K562 (cell line): Measurements from ENCODE around the gene TMEM63C. TPM values are rescaled to one million over a fixed set of nuclear protein-coding genes. Genes with fewer than 3 reads are reported as not detected.

ENCODE experiments used
- ATAC-seq: fragments of 200-7000 bp; cut with Tn5 transposase; 3 replicates; pipeline ENCODE4 v1.9.1; 2020; ENCODE audit warnings: moderate library complexity
- BruUV-seq: library from RNA; stranded (reverse); fragments of 400-500 nt; replicated peaks from 2 replicates; lab custom pipeline; 2021; lab: Mats Ljungman, UMichigan
- CTCF ChIA-PET: fragments of 300-600 bp; formaldehyde crosslinking; extraction: SDS; loops from one replicate; lab custom pipeline; 2021; ENCODE audit warnings: low intra/inter-chr PET ratio; lab: Yijun Ruan, JAX
- POLR2A ChIA-PET: fragments of 300-600, 350-650 bp; sonication (Branson Sonifier 250); formaldehyde crosslinking; extraction: SDS; loops from one replicate; lab custom pipeline; 2021; ENCODE audit warnings: antibody characterized with exemption, inconsistent platforms; lab: Yijun Ruan, JAX
- DNase-seq, 4 experiments: peaks; one replicate each; pipeline versions ENCODE4 v3.0.0 to v3.0.0-alpha.2; 2011 to 2018; ENCODE audit warnings: low spot score in 3 of 4, mixed read lengths in 3 of 4; ENCODE audit errors: extremely low read depth in 1 of 4
- FAIRE-seq: peaks from 2 replicates; lab custom pipeline; 2011; peaks lifted over from hg19 to GRCh38; lab: Jason Lieb, UNC
- H2AFZ ChIP-seq: 2 replicates; pipeline ENCODE4 v1.6.0; 2011; ENCODE audit warnings: low read depth, low read length, control low read depth, inconsistent platforms
- H3K27ac ChIP-seq: fragments of 200-600 bp; 3 replicates; pipeline ENCODE4 v1.8.0; 2011; ENCODE audit warnings: low read depth, mild to moderate bottlenecking, control low read depth, inconsistent platforms, low read length, moderate library complexity, mixed read lengths; ENCODE audit errors: extremely low read depth
- H3K27me3 ChIP-seq, 2 experiments: fragments of 300-600 bp in 1 of 2; 2 replicates in 1 of 2; 3 replicates in 1 of 2; pipeline versions ENCODE4 v1.6.0 to v1.8.0; 2011; ENCODE audit warnings: inconsistent platforms in 2 of 2, low read length in 2 of 2, mild to moderate bottlenecking in 1 of 2, mixed read lengths in 1 of 2, moderate library complexity in 1 of 2; ENCODE audit not compliant: control insufficient read depth in 2 of 2, insufficient read depth in 2 of 2
- H3K36me3 ChIP-seq: fragments of 300-600 bp; 3 replicates; pipeline ENCODE4 v1.8.0; 2011; ENCODE audit warnings: mild to moderate bottlenecking, low read length, inconsistent platforms; ENCODE audit not compliant: control insufficient read depth, insufficient read depth
- H3K4me1 ChIP-seq, 2 experiments: fragments of 200-600 bp in 1 of 2; replicated peaks in 1 of 2; 2 replicates in 1 of 2; 3 replicates in 1 of 2; pipeline versions ENCODE4 v1.5.1 to v1.8.0; 2011; ENCODE audit warnings: inconsistent platforms in 2 of 2, low read length in 2 of 2, mild to moderate bottlenecking in 1 of 2, mixed read lengths in 1 of 2, moderate library complexity in 1 of 2; ENCODE audit not compliant: control insufficient read depth in 2 of 2, insufficient read depth in 2 of 2
- H3K4me2 ChIP-seq: 2 replicates; pipeline ENCODE4 v1.6.1; 2011; ENCODE audit warnings: low read length, control low read depth, inconsistent platforms, mixed read lengths; ENCODE audit not compliant: insufficient read depth
- H3K4me3 ChIP-seq: fragments of 200-600 bp; sonication (generic), shearing (Covaris generic); 2 replicates; pipeline ENCODE4 v1.5.1; 2016; ENCODE audit warnings: control low read depth, inconsistent platforms
- H3K79me2 ChIP-seq: fragments of 200-600 bp; 3 replicates; pipeline ENCODE4 v1.8.0; 2011; ENCODE audit warnings: low read length, inconsistent platforms; ENCODE audit not compliant: control insufficient read depth, insufficient read depth
- H3K9ac ChIP-seq, 2 experiments: 2 replicates each; pipeline versions ENCODE4 v1.6.0 to v1.6.1; 2011; ENCODE audit warnings: low read depth in 2 of 2, low read length in 2 of 2, control low read depth in 1 of 2, inconsistent platforms in 1 of 2, mild to moderate bottlenecking in 1 of 2, mixed read lengths in 1 of 2; ENCODE audit not compliant: insufficient read depth in 1 of 2
- H3K9me1 ChIP-seq: one replicate; pipeline ENCODE4 v1.6.0; 2011; ENCODE audit warnings: inconsistent platforms, mild to moderate bottlenecking, low read length, moderate library complexity; ENCODE audit not compliant: control insufficient read depth, insufficient read depth
- H3K9me3 ChIP-seq: replicated peaks from 2 replicates; pipeline ENCODE4 v1.5.1; 2011; ENCODE audit warnings: low read depth, low read length, inconsistent platforms; ENCODE audit not compliant: control insufficient read depth, insufficient read depth
- H4K20me1 ChIP-seq: replicated peaks from 2 replicates; pipeline ENCODE4 v1.6.1; 2011; ENCODE audit warnings: low read length, inconsistent platforms, mixed read lengths; ENCODE audit not compliant: control insufficient read depth, insufficient read depth
- HNRNPLL ChIP-seq: fragments of 200-400 bp; formaldehyde crosslinking; IDR thresholded peaks from 2 replicates; pipeline ENCODE4 v1.6.1; 2017; ENCODE audit warnings: low read length, low read depth, mild to moderate bottlenecking; ENCODE audit not compliant: poor library complexity, severe bottlenecking
- ZBTB17 ChIP-seq: fragments of 450-650 bp; formaldehyde crosslinking; IDR thresholded peaks from 2 replicates; pipeline ENCODE4 v1.4.0; 2020; ENCODE audit warnings: mild to moderate bottlenecking
- ZNF668 ChIP-seq: fragments of 250-450 bp; sonication (Bioruptor Pico); IDR thresholded peaks from 2 replicates; pipeline ENCODE4 v1.8.0; 2022; ENCODE audit warnings: mild to moderate bottlenecking, inconsistent platforms
- ZNF76 ChIP-seq: fragments of 250-450 bp; sonication (Bioruptor Pico); IDR thresholded peaks from 2 replicates; pipeline ENCODE4 v1.4.0; 2020; ENCODE audit warnings: mild to moderate bottlenecking, moderate library complexity, borderline replicate concordance
- WGBS: fragments of 100-300 bp; shearing (Covaris generic); methylation state at CpG from one replicate; pipeline ENCODE4 v1.1.6; 2016; ENCODE audit warnings: low coverage, mixed read lengths; ENCODE audit not compliant: insufficient coverage; ENCODE audit errors: missing lambda C conversion rate; 5-methylcytosine and 5-hydroxymethylcytosine counted together
- in situ Hi-C: fragments of 300-500 bp; cut with MboI; formaldehyde crosslinking; loops from 4 replicates; pipeline ENCODE4 v1.15.0; 2018; ENCODE audit warnings: inconsistent platforms, mixed read lengths
- intact Hi-C: fragments of 100-400 bp; cut with micrococcal nuclease; formaldehyde crosslinking; loops from 2 replicates; pipeline ENCODE4 v1.14.2; 2022
- polyA plus RNA-seq, 8 experiments: library from polyadenylated mRNA; depleted of rRNA in 4 of 8; stranded (reverse) in 5 of 8; unstranded in 3 of 8; fragments of >200 nt; fragmentation: Nextera tagmentation in 2 of 8; fragmentation: Illumina TruSeq in 1 of 8; extraction: Ambion mirVana in 2 of 8; extraction: Trizol in 1 of 8; gene quantifications; 2 replicates each; pipeline versions ENCODE4 v1.2.1 to v1.2.3, GENCODE V29; 2011 to 2014; ENCODE audit warnings: inconsistent platforms in 1 of 8, missing spikeins in 1 of 8
- total RNA-seq, 7 experiments: library from RNA; depleted of rRNA in 6 of 7; stranded (reverse); fragments of >200 nt in 6 of 7; fragmentation: Illumina TruSeq in 2 of 7; extraction: Trizol in 2 of 7; gene quantifications; 2 replicates each; pipeline versions ENCODE4 v1.2.1 to v1.2.3, GENCODE V29; 2011 to 2021; ENCODE audit warnings: low replicate concordance in 1 of 7
- TF ChIP-seq, protein P1 (sequence below): fragments of 450-650 bp; IDR thresholded peaks from 2 replicates; pipeline ENCODE4 v1.6.1; 2017; ENCODE audit warnings: mild to moderate bottlenecking, moderate library complexity
- TF ChIP-seq, protein P2 (sequence below): fragments of 450-650 bp; IDR thresholded peaks from 2 replicates; pipeline ENCODE4 v1.6.1; 2016; ENCODE audit warnings: low read depth

Gene TMEM63C
- total and polyA plus RNA-seq, 9 of the 15 experiments (the other 6 are each of a cell fraction or from before 2014, with no cell fraction given): 0.07 TPM; not detected in 8

DNA sequence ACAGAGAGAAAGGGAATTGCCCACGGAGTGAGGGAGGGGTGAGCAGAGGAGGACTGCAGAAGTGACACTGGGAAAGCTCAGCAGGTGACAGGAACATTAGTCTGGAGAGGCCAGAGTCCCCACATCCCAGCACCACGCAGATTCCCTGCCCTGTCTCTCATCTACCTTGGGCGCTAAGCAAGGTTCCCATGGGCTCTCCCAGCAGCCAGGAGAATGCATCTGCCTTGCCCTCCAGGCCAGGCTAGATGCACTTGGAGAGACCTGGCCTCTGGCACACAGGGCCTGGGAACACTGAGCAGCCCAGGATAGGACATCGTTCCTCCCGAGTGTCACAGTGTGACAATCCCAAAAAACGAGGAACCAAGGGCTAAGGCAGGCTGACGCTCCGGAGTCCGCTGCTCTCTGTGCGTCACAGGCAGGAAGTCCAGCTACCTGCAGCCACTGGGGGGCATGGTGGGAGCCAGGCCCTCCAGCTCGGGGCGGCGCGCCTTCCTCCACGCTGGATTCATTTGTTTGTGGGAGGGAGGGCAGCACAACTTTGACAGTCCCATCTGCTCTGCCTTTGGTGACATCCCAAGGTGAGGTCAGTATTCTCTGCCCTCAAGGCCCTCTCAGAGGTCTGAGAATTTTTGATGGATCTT is 94.8 kb downstream of the TMEM63C start:
- no peaks in the 10 kb centered on the region; the same call in 2 of the 3 replicates for H3K36me3 ChIP-seq
- no peak overlapping the region for H3K9ac ChIP-seq
- BruUV-seq: no TSS peak
- no peaks in the 10 kb centered on the region for H3K9me1 ChIP-seq
- ATAC-seq: no peak
- H3K79me2 ChIP-seq: no peaks in the 10 kb centered on the region
- POLR2A ChIA-PET: interaction anchor here (1.2 kb wide), 1 partner anchor 8 kb away, joined by 5 read pairs; no protein-coding TSS in a partner anchor
- no peak for FAIRE-seq
- no peaks in the 10 kb centered on the region for H3K27me3 ChIP-seq
- H2AFZ ChIP-seq: no peak overlapping the region
- DNase-seq: no peak
- no peaks in the 10 kb centered on the region for H4K20me1 ChIP-seq
- 49% methylated on average over 7 of the region's 15 CpGs for WGBS
- in situ Hi-C loops: no loop called here
- H3K4me2 ChIP-seq: no peak overlapping the region
- intact Hi-C loops: no loop called here
- H3K4me1 ChIP-seq: peaks cover 0 to under 1% of the 10 kb centered on the region in 2 experiments; a peak in 1 of 5 replicates
- no peak overlapping the region for H3K27ac ChIP-seq
- no peak overlapping the region for H3K4me3 ChIP-seq
- H3K9me3 ChIP-seq: no peaks in the 10 kb centered on the region
- TF ChIP-seq ZNF76 (CRISPR knock-in tag) (no peak), ZBTB17 (CRISPR knock-in tag) (no peak), ZNF668 (CRISPR knock-in tag) (no peak), HNRNPLL (no peak)
- TF ChIP-seq, protein P1, sequence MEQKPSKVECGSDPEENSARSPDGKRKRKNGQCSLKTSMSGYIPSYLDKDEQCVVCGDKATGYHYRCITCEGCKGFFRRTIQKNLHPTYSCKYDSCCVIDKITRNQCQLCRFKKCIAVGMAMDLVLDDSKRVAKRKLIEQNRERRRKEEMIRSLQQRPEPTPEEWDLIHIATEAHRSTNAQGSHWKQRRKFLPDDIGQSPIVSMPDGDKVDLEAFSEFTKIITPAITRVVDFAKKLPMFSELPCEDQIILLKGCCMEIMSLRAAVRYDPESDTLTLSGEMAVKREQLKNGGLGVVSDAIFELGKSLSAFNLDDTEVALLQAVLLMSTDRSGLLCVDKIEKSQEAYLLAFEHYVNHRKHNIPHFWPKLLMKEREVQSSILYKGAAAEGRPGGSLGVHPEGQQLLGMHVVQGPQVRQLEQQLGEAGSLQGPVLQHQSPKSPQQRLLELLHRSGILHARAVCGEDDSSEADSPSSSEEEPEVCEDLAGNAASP: no peak
- TF ChIP-seq, protein P2, sequence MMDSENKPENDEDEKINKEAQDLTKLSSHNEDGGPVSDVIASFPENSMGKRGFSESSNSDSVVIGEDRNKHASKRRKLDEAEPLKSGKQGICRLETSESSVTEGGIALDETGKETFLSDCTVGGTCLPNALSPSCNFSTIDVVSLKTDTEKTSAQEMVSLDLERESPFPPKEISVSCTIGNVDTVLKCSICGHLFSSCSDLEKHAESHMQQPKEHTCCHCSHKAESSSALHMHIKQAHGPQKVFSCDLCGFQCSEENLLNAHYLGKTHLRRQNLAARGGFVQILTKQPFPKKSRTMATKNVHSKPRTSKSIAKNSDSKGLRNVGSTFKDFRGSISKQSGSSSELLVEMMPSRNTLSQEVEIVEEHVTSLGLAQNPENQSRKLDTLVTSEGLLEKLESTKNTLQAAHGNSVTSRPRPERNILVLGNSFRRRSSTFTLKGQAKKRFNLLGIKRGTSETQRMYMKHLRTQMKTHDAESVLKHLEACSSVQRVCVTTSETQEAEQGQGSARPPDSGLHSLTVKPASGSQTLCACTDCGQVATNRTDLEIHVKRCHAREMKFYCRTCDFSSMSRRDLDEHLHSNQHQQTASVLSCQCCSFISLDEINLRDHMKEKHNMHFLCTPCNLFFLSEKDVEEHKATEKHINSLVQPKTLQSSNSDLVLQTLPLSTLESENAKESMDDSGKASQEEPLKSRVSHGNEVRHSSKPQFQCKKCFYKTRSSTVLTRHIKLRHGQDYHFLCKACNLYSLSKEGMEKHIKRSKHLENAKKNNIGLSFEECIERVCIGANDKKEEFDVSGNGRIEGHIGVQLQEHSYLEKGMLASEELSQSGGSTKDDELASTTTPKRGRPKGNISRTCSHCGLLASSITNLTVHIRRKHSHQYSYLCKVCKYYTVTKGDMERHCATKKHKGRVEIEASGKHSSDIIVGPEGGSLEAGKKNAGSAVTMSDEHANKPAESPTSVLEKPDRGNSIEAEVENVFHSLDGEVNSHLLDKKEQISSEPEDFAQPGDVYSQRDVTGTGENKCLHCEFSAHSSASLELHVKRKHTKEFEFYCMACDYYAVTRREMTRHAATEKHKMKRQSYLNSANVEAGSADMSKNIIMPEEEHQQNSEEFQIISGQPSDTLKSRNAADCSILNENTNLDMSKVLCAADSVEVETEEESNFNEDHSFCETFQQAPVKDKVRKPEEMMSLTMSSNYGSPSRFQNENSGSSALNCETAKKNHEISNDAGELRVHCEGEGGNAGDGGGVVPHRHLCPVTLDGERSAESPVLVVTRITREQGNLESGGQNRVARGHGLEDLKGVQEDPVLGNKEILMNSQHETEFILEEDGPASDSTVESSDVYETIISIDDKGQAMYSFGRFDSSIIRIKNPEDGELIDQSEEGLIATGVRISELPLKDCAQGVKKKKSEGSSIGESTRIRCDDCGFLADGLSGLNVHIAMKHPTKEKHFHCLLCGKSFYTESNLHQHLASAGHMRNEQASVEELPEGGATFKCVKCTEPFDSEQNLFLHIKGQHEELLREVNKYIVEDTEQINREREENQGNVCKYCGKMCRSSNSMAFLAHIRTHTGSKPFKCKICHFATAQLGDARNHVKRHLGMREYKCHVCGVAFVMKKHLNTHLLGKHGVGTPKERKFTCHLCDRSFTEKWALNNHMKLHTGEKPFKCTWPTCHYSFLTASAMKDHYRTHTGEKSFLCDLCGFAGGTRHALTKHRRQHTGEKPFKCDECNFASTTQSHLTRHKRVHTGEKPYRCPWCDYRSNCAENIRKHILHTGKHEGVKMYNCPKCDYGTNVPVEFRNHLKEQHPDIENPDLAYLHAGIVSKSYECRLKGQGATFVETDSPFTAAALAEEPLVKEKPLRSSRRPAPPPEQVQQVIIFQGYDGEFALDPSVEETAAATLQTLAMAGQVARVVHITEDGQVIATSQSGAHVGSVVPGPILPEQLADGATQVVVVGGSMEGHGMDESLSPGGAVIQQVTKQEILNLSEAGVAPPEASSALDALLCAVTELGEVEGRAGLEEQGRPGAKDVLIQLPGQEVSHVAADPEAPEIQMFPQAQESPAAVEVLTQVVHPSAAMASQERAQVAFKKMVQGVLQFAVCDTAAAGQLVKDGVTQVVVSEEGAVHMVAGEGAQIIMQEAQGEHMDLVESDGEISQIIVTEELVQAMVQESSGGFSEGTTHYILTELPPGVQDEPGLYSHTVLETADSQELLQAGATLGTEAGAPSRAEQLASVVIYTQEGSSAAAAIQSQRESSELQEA: no peak
- CTCF ChIA-PET: no interaction called here
